SK-N-SH (cell line): ENCODE data around the gene BCL7B.

ENCODE experiments used
- CHD2 ChIP-seq: fragments of 150-350 bp; IDR thresholded peaks from 2 replicates; pipeline ENCODE4 v1.6.1; 2018; ENCODE audit warnings: low read length; ENCODE audit not compliant: partially characterized antibody
- ELF1 ChIP-seq: IDR thresholded peaks from 2 replicates; pipeline ENCODE4 v1.4.0; 2012
- MXI1 ChIP-seq: IDR thresholded peaks from 2 replicates; pipeline ENCODE4 v1.6.1; 2012; ENCODE audit warnings: mild to moderate bottlenecking, low read depth, low read length, improper control_type of control experiment
- NRF1 ChIP-seq: IDR thresholded peaks from 2 replicates; pipeline ENCODE4 v1.6.1; 2012; ENCODE audit warnings: low read depth, mild to moderate bottlenecking, low read length
- POLR2AphosphoS5 ChIP-seq: IDR thresholded peaks from 2 replicates; pipeline ENCODE4 v1.6.1; 2012; ENCODE audit warnings: low read depth, low read length
- SMC3 ChIP-seq: IDR thresholded peaks from 2 replicates; pipeline ENCODE4 v1.6.1; 2012; ENCODE audit warnings: low read depth, low read length, improper control_type of control experiment
- YY1 ChIP-seq: IDR thresholded peaks from 2 replicates; pipeline ENCODE4 v1.4.0; 2012; ENCODE audit warnings: low read depth, mild to moderate bottlenecking
- TF ChIP-seq, protein P1 (sequence below): fragments of 200-600 bp; sonication (generic); IDR thresholded peaks from 2 replicates; pipeline ENCODE4 v1.6.1; 2017; ENCODE audit warnings: antibody characterized with exemption, mild to moderate bottlenecking, moderate library complexity
- TF ChIP-seq, protein P2 (sequence below): IDR thresholded peaks from 2 replicates; pipeline ENCODE4 v1.4.0; 2012; ENCODE audit warnings: low read depth, borderline replicate concordance

DNA sequence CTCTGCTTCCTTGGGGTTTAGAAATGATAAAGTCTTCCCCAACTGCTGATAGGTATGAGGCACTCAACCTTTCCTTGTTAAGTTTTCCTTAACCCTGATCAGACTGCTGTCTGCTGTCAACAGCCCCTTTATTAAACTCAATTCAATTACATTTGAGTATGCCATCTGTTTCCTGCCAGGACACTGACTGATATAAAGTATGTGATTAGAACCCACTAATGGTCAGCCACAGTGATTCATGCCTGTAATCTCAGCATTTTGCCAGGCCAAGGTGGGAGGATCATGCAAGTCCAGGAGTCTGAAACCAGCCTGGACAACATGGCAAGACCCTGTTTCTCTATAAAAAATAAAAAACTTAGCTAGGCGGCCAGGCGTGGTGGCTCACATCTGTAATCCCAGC is 53.5 kb downstream of the BCL7B start:
- TF ChIP-seq SMC3 (no peak), ELF1 (no peak), POLR2AphosphoS5 (no peak; the same call in 1 of the 2 replicates), CHD2 (no peak), MXI1 (peak; percentile 51; the same call in 1 of the 2 replicates), YY1 (no peak), NRF1 (no peak)
- TF ChIP-seq, protein P1, sequence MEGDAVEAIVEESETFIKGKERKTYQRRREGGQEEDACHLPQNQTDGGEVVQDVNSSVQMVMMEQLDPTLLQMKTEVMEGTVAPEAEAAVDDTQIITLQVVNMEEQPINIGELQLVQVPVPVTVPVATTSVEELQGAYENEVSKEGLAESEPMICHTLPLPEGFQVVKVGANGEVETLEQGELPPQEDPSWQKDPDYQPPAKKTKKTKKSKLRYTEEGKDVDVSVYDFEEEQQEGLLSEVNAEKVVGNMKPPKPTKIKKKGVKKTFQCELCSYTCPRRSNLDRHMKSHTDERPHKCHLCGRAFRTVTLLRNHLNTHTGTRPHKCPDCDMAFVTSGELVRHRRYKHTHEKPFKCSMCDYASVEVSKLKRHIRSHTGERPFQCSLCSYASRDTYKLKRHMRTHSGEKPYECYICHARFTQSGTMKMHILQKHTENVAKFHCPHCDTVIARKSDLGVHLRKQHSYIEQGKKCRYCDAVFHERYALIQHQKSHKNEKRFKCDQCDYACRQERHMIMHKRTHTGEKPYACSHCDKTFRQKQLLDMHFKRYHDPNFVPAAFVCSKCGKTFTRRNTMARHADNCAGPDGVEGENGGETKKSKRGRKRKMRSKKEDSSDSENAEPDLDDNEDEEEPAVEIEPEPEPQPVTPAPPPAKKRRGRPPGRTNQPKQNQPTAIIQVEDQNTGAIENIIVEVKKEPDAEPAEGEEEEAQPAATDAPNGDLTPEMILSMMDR, result no peak
- TF ChIP-seq, protein P2, sequence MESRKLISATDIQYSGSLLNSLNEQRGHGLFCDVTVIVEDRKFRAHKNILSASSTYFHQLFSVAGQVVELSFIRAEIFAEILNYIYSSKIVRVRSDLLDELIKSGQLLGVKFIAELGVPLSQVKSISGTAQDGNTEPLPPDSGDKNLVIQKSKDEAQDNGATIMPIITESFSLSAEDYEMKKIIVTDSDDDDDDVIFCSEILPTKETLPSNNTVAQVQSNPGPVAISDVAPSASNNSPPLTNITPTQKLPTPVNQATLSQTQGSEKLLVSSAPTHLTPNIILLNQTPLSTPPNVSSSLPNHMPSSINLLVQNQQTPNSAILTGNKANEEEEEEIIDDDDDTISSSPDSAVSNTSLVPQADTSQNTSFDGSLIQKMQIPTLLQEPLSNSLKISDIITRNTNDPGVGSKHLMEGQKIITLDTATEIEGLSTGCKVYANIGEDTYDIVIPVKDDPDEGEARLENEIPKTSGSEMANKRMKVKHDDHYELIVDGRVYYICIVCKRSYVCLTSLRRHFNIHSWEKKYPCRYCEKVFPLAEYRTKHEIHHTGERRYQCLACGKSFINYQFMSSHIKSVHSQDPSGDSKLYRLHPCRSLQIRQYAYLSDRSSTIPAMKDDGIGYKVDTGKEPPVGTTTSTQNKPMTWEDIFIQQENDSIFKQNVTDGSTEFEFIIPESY, result no peak
